GM23338 (cell line): Measurements from ENCODE around the gene RNLS. TPM values are rescaled to one million over a fixed set of nuclear protein-coding genes. Genes with fewer than 3 reads are reported as not detected.

Source experiments
- ATAC-seq: fragments of 200-7000 bp; cut with Tn5 transposase; 3 replicates; pipeline ENCODE4 v1.9.1; 2020
- DNase-seq: peaks from one replicate; pipeline ENCODE4 v3.0.0-alpha.2; 2015; ENCODE audit warnings: low spot score
- H2AFZ ChIP-seq: fragments of 200-600 bp; sonication (generic); 2 replicates; pipeline ENCODE4 v1.8.0; 2016; ENCODE audit warnings: antibody characterized with exemption, mild to moderate bottlenecking, moderate library complexity
- H3F3A ChIP-seq: fragments of 200-600 bp; sonication (generic); replicated peaks from 2 replicates; pipeline ENCODE4 v1.8.0; 2017; ENCODE audit warnings: antibody characterized with exemption, mixed run types, low read depth
- H3K27ac ChIP-seq: fragments of 200-600 bp; sonication (generic); 2 replicates; pipeline ENCODE4 v1.6.1; 2016; ENCODE audit warnings: low read depth
- H3K27me3 ChIP-seq: fragments of 200-600 bp; sonication (generic); 2 replicates; pipeline ENCODE4 v1.8.0; 2016; ENCODE audit warnings: mild to moderate bottlenecking, mixed run types, moderate library complexity; ENCODE audit not compliant: insufficient read depth
- H3K36me3 ChIP-seq: fragments of 200-600 bp; sonication (generic); 2 replicates; pipeline ENCODE4 v1.8.0; 2016; ENCODE audit warnings: mild to moderate bottlenecking; ENCODE audit not compliant: insufficient read depth
- H3K4me1 ChIP-seq: fragments of 200-600 bp; sonication (generic); 2 replicates; pipeline ENCODE4 v1.8.0; 2016; ENCODE audit warnings: mild to moderate bottlenecking, moderate library complexity; ENCODE audit not compliant: insufficient read depth
- H3K4me2 ChIP-seq: fragments of 200-600 bp; sonication (generic); 2 replicates; pipeline ENCODE4 v1.7.1; 2017; ENCODE audit warnings: mixed run types
- H3K4me3 ChIP-seq: fragments of 200-600 bp; sonication (generic); 2 replicates; pipeline ENCODE4 v1.6.1; 2016; ENCODE audit warnings: mixed run types
- H3K79me2 ChIP-seq: fragments of 200-600 bp; sonication (generic); replicated peaks from 2 replicates; pipeline ENCODE4 v1.8.0; 2017; ENCODE audit warnings: mild to moderate bottlenecking; ENCODE audit not compliant: insufficient read depth
- H3K9me2 ChIP-seq: fragments of 200-600 bp; sonication (generic); 2 replicates; pipeline ENCODE4 v1.8.0; 2017; ENCODE audit not compliant: insufficient read depth
- H4K20me1 ChIP-seq: fragments of 200-600 bp; sonication (generic); replicated peaks from 2 replicates; pipeline ENCODE4 v1.8.0; 2017; ENCODE audit warnings: mild to moderate bottlenecking; ENCODE audit not compliant: insufficient read depth
- H3K27ac Mint-ChIP-seq: 2 replicates; pipeline ENCODE4 v1.8.0; 2020; ENCODE audit warnings: inconsistent platforms, mild to moderate bottlenecking, moderate library complexity, mixed read lengths
- H3K27me3 Mint-ChIP-seq: 3 replicates; pipeline ENCODE4 v1.8.0; 2022; ENCODE audit warnings: low read depth, mild to moderate bottlenecking, moderate library complexity, mixed read lengths, inconsistent platforms; ENCODE audit not compliant: insufficient read depth, poor library complexity
- H3K36me3 Mint-ChIP-seq: 3 replicates; pipeline ENCODE4 v1.8.0; 2021; ENCODE audit warnings: low read depth, mild to moderate bottlenecking, inconsistent platforms, moderate library complexity, mixed read lengths
- H3K4me1 Mint-ChIP-seq: 3 replicates; pipeline ENCODE4 v1.8.0; 2020; ENCODE audit warnings: mild to moderate bottlenecking, inconsistent platforms, mixed read lengths
- H3K4me3 Mint-ChIP-seq: 3 replicates; pipeline ENCODE4 v1.8.0; 2021; ENCODE audit warnings: moderate library complexity, mild to moderate bottlenecking, inconsistent platforms, mixed read lengths
- H3K9me3 Mint-ChIP-seq: 3 replicates; pipeline ENCODE4 v1.8.0; 2020; ENCODE audit warnings: moderate library complexity, mild to moderate bottlenecking, inconsistent platforms, mixed read lengths
- EZH2 ChIP-seq: fragments of 200-600 bp; sonication (generic); IDR thresholded peaks from one replicate; pipeline ENCODE4 v1.8.0; 2017; ENCODE audit warnings: antibody characterized with exemption, mild to moderate bottlenecking, low read depth; ENCODE audit not compliant: unreplicated experiment
- EZH2phosphoT487 ChIP-seq: fragments of 200-600 bp; sonication (generic); IDR thresholded peaks from one replicate; pipeline ENCODE4 v1.8.1; 2018; ENCODE audit warnings: antibody characterized with exemption; ENCODE audit not compliant: unreplicated experiment
- NANOG ChIP-seq: IDR thresholded peaks from 2 replicates; pipeline ENCODE4 v1.6.1; 2016; ENCODE audit warnings: antibody characterized with exemption, borderline replicate concordance
- STAT1 ChIP-seq: IDR thresholded peaks from one replicate; pipeline ENCODE4 v1.6.1; 2016; ENCODE audit warnings: antibody characterized with exemption; ENCODE audit not compliant: unreplicated experiment
- ZNF114 ChIP-seq: fragments of 250-450 bp; sonication (Bioruptor Pico); IDR thresholded peaks from 2 replicates; pipeline ENCODE4 v1.5.0; 2020; ENCODE audit warnings: mild to moderate bottlenecking, moderate library complexity
- ZNF331 ChIP-seq: fragments of 250-450 bp; sonication (Bioruptor Pico); IDR thresholded peaks from 2 replicates; pipeline ENCODE4 v1.5.0; 2020; ENCODE audit warnings: low read depth, mild to moderate bottlenecking, moderate library complexity
- ZNF462 ChIP-seq: fragments of 250-450 bp; sonication (Bioruptor Pico); IDR thresholded peaks from 2 replicates; pipeline ENCODE4 v1.5.0; 2020; ENCODE audit warnings: mild to moderate bottlenecking, moderate library complexity
- polyA plus RNA-seq: library from polyadenylated mRNA; unstranded; fragments of >200 nt; fragmentation: Nextera tagmentation; extraction: Ambion mirVana; gene quantifications from 2 replicates; pipeline ENCODE4 v1.2.1, GENCODE V29; 2016
- total RNA-seq: library from RNA; depleted of rRNA; stranded (reverse); fragments of >200 nt; shearing (Covaris generic); gene quantifications from 2 replicates; pipeline ENCODE4 v1.2.3, GENCODE V29; 2014
- TF ChIP-seq, protein P1 (sequence below), 2 experiments: fragments of 200-600 bp in 1 of 2; sonication (generic) in 1 of 2; conservative IDR thresholded peaks; 2 replicates each; pipeline versions ENCODE4 v1.5.1 to v1.6.1; 2016 to 2017; ENCODE audit warnings: antibody characterized with exemption in 2 of 2, low read depth in 2 of 2, mild to moderate bottlenecking in 2 of 2, moderate library complexity in 1 of 2
- TF ChIP-seq, protein P2 (sequence below): IDR thresholded peaks from 2 replicates; pipeline ENCODE4 v1.6.1; 2016; ENCODE audit warnings: antibody characterized with exemption

The RNLS gene
- total and polyA plus RNA-seq, 2 experiments from 2014 or later = 8.8 to 15.2 TPM

DNA sequence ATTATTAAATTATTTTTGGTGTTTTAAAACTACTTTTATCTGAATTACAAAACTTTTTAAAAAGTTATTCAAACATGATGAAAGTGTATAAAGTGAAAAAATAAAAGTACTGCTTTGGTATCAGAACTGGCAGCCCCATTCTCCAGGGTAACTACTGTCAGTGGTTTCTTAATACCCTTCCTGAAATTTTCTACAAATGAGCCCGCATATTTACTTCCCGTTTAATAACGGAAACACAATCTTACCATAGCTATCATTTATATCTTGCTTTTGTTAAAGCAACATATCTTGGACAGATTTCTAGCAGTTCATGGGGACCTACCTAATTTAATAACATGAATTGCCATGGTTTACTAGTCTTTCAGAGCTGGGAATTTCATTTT is 249.9 kb downstream of the RNLS start:
- no peaks in the 10 kb centered on the region for H3K79me2 ChIP-seq
- no peaks in the 10 kb centered on the region for H3K9me2 ChIP-seq
- H3K4me1 Mint-ChIP-seq = peaks cover 4% of the 10 kb centered on the region; the same call in 2 of the 3 replicates
- no peaks in the 10 kb centered on the region for H3K9me3 Mint-ChIP-seq
- H3K27ac Mint-ChIP-seq = no peak overlapping the region
- ATAC-seq (no peak), DNase-seq (no peak)
- no peaks in the 10 kb centered on the region for H3K27me3 ChIP-seq
- no peaks in the 10 kb centered on the region for H3F3A ChIP-seq
- H3K27me3 Mint-ChIP-seq = no peaks in the 10 kb centered on the region
- no peaks in the 10 kb centered on the region for H3K36me3 Mint-ChIP-seq
- no peak overlapping the region for H2AFZ ChIP-seq
- no peaks in the 10 kb centered on the region for H3K36me3 ChIP-seq
- H3K27ac ChIP-seq = no peak overlapping the region
- TF ChIP-seq STAT1 = no peak
- no peak for TF ChIP-seq ZNF114 (CRISPR knock-in tag)
- peaks cover 8% of the 10 kb centered on the region for H3K4me1 ChIP-seq
- no peak overlapping the region for H3K4me2 ChIP-seq
- no peak overlapping the region for H3K4me3 ChIP-seq
- no peak overlapping the region for H3K4me3 Mint-ChIP-seq
- no peaks in the 10 kb centered on the region for H4K20me1 ChIP-seq

DNA sequence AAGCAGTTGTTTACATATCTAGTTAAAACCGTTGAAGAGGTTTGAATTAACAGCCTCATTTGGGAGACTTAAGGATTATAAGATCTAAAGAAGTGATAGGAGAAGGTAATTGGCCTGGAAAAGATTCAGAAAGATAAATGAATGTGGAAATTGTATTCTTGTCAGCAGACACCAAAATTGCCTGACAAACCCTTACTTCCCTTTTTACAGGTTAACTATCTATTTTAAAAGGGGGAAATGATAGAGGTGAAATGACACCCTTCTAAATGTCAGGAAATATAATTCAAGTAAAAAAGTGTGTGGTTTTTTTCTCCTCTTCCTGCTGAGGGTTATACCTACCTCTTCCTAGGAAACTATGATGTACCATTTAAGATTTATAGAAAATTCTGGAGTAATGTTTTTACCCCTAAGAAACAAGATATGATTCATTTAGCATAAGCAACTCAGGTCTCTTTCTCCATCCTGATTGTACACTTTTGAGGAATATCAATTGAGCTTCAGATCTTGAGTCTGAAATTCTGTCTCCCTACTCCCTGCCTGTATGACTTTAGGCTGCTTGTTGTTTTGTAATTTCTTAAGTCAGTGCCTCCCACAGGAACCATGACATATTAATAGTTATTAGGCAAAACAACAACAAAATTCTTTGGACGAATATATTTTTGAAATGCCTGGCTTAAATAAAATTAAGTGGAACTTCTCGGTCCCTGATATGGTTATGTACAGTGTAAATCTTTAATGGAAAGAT is 250.4 kb downstream of the RNLS start:
- no peaks in the 10 kb centered on the region for H3K79me2 ChIP-seq
- no peak overlapping the region for H3K4me2 ChIP-seq
- no peak overlapping the region for H3K4me3 Mint-ChIP-seq
- H3K9me3 Mint-ChIP-seq = no peaks in the 10 kb centered on the region
- H3K27me3 ChIP-seq = no peaks in the 10 kb centered on the region
- no peaks in the 10 kb centered on the region for H3F3A ChIP-seq
- H4K20me1 ChIP-seq = no peaks in the 10 kb centered on the region
- H3K27ac ChIP-seq = no peak overlapping the region
- no peaks in the 10 kb centered on the region for H3K9me2 ChIP-seq
- H3K27ac Mint-ChIP-seq = no peak overlapping the region
- H2AFZ ChIP-seq = no peak overlapping the region
- peaks cover 4% of the 10 kb centered on the region; the same call in 2 of the 3 replicates for H3K4me1 Mint-ChIP-seq
- DNase-seq (no peak), ATAC-seq (no peak)
- no peaks in the 10 kb centered on the region for H3K36me3 Mint-ChIP-seq
- H3K4me1 ChIP-seq = peaks cover 8% of the 10 kb centered on the region
- no peaks in the 10 kb centered on the region for H3K27me3 Mint-ChIP-seq
- no peak overlapping the region for H3K4me3 ChIP-seq
- no peaks in the 10 kb centered on the region for H3K36me3 ChIP-seq
- TF ChIP-seq ZNF331 (CRISPR knock-in tag) (no peak), ZNF114 (CRISPR knock-in tag) (no peak), NANOG (no peak), ZNF462 (no peak), EZH2phosphoT487 (no peak), EZH2 (no peak)
- TF ChIP-seq, protein P1, sequence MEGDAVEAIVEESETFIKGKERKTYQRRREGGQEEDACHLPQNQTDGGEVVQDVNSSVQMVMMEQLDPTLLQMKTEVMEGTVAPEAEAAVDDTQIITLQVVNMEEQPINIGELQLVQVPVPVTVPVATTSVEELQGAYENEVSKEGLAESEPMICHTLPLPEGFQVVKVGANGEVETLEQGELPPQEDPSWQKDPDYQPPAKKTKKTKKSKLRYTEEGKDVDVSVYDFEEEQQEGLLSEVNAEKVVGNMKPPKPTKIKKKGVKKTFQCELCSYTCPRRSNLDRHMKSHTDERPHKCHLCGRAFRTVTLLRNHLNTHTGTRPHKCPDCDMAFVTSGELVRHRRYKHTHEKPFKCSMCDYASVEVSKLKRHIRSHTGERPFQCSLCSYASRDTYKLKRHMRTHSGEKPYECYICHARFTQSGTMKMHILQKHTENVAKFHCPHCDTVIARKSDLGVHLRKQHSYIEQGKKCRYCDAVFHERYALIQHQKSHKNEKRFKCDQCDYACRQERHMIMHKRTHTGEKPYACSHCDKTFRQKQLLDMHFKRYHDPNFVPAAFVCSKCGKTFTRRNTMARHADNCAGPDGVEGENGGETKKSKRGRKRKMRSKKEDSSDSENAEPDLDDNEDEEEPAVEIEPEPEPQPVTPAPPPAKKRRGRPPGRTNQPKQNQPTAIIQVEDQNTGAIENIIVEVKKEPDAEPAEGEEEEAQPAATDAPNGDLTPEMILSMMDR (conservative IDR thresholded peaks at IDR 0.05; ENCODE audit: low read depth in 2 of 2) = no peak
- TF ChIP-seq, protein P2, sequence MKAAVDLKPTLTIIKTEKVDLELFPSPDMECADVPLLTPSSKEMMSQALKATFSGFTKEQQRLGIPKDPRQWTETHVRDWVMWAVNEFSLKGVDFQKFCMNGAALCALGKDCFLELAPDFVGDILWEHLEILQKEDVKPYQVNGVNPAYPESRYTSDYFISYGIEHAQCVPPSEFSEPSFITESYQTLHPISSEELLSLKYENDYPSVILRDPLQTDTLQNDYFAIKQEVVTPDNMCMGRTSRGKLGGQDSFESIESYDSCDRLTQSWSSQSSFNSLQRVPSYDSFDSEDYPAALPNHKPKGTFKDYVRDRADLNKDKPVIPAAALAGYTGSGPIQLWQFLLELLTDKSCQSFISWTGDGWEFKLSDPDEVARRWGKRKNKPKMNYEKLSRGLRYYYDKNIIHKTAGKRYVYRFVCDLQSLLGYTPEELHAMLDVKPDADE = no peak
